Endothelial cell of umbilical vein (primary cell): ENCODE measurements around the gene USP28. TPM values are rescaled to one million over a fixed set of nuclear protein-coding genes. Genes with fewer than 3 reads are reported as not detected.
"Not testable (repeated sequence)": the region's sequence is repeated elsewhere in the genome, so short reads cannot be mapped to it uniquely, and the experiment has no call there.

ENCODE experiments used
- BruUV-seq: library from RNA; stranded (reverse); fragments of 400-500 nt; replicated peaks from 2 replicates; lab custom pipeline; 2021; lab: Mats Ljungman, UMichigan
- CTCF ChIA-PET: fragments of 300-600, 350-600 bp; sonication (Branson Sonifier 250); formaldehyde crosslinking; loops from one replicate; lab custom pipeline; 2021; ENCODE audit warnings: antibody characterized with exemption, inconsistent platforms; lab: Charles Lee
- POLR2A ChIA-PET: fragments of 300-600, 350-600 bp; sonication (Branson Sonifier 250); formaldehyde crosslinking; loops from one replicate; lab custom pipeline; 2021; ENCODE audit warnings: antibody characterized with exemption, inconsistent platforms; lab: Charles Lee
- DNase-seq: peaks from one replicate; pipeline ENCODE4 v3.0.0-alpha.2; 2011; ENCODE audit warnings: low read depth, low spot score
- FAIRE-seq: peaks from 2 replicates; lab custom pipeline; 2011; peaks lifted over from hg19 to GRCh38; lab: Jason Lieb, UNC
- H2AFZ ChIP-seq: 2 replicates; pipeline ENCODE4 v1.6.0; 2012; ENCODE audit warnings: low read depth, low read length, control low read depth, inconsistent platforms
- H3K27ac ChIP-seq: 2 replicates; pipeline ENCODE4 v1.5.1; 2011; ENCODE audit warnings: low read depth, mild to moderate bottlenecking, control low read depth, low read length, moderate library complexity; ENCODE audit not compliant: insufficient read depth
- H3K27me3 ChIP-seq, 2 experiments: 2 replicates each; pipeline versions ENCODE4 v1.6.0 to v1.6.1; 2011; ENCODE audit warnings: low read length in 2 of 2, mixed read lengths in 1 of 2; ENCODE audit not compliant: control insufficient read depth in 2 of 2, insufficient read depth in 2 of 2
- H3K36me3 ChIP-seq, 2 experiments: 2 replicates in 1 of 2; 3 replicates in 1 of 2; pipeline ENCODE4 v1.5.1; 2011; ENCODE audit warnings: low read length in 2 of 2, mild to moderate bottlenecking in 1 of 2, moderate library complexity in 1 of 2; ENCODE audit not compliant: control insufficient read depth in 2 of 2, insufficient read depth in 2 of 2; ENCODE audit errors: extremely low read depth in 1 of 2
- H3K4me1 ChIP-seq: 3 replicates; pipeline ENCODE4 v1.5.1; 2011; ENCODE audit warnings: mild to moderate bottlenecking, low read length; ENCODE audit not compliant: control insufficient read depth, insufficient read depth; ENCODE audit errors: extremely low read depth
- H3K4me2 ChIP-seq: 2 replicates; pipeline ENCODE4 v1.6.1; 2011; ENCODE audit warnings: low read length, control low read depth, mixed read lengths; ENCODE audit not compliant: insufficient read depth
- H3K4me3 ChIP-seq, 3 experiments: fragments of 200-600 bp in 1 of 3; sonication (generic), shearing (Covaris generic) in 1 of 3; replicated peaks in 1 of 3; 2 replicates each; pipeline ENCODE4 v1.5.1; 2011 to 2016; ENCODE audit warnings: control low read depth in 3 of 3, low read length in 3 of 3, mild to moderate bottlenecking in 2 of 3, inconsistent platforms in 1 of 3, low read depth in 1 of 3, moderate library complexity in 1 of 3; ENCODE audit not compliant: insufficient read depth in 1 of 3
- H3K79me2 ChIP-seq: 2 replicates; pipeline ENCODE4 v1.6.0; 2012; ENCODE audit warnings: low read length, inconsistent platforms; ENCODE audit not compliant: control insufficient read depth, insufficient read depth
- H3K9ac ChIP-seq: replicated peaks from 2 replicates; pipeline ENCODE3; 2011; ENCODE audit warnings: low read length, control low read depth; ENCODE audit not compliant: insufficient read depth; ENCODE audit errors: extremely low read depth
- H3K9me1 ChIP-seq: replicated peaks from 3 replicates; pipeline ENCODE4 v1.6.0; 2011; ENCODE audit warnings: mild to moderate bottlenecking, low read length; ENCODE audit not compliant: control insufficient read depth, insufficient read depth; ENCODE audit errors: extremely low read depth
- H3K9me3 ChIP-seq: replicated peaks from 2 replicates; pipeline ENCODE4 v1.5.1; 2012; ENCODE audit warnings: low read length, inconsistent platforms; ENCODE audit not compliant: control insufficient read depth, insufficient read depth
- H4K20me1 ChIP-seq: replicated peaks from 2 replicates; pipeline ENCODE3; 2011; ENCODE audit warnings: mild to moderate bottlenecking, low read length; ENCODE audit not compliant: control insufficient read depth, insufficient read depth; ENCODE audit errors: extremely low read depth
- EZH2 ChIP-seq: IDR thresholded peaks from 2 replicates; pipeline ENCODE4 v1.6.1; 2012; ENCODE audit warnings: borderline replicate concordance, low read depth, mild to moderate bottlenecking, moderate library complexity, low read length, inconsistent platforms; ENCODE audit not compliant: severe bottlenecking
- JUN ChIP-seq: IDR thresholded peaks from 2 replicates; pipeline ENCODE4 v1.6.1; 2011; ENCODE audit warnings: borderline replicate concordance, low read depth; ENCODE audit not compliant: insufficient read length, insufficient read depth
- MAX ChIP-seq: IDR thresholded peaks from 2 replicates; pipeline ENCODE4 v1.6.1; 2011; ENCODE audit not compliant: insufficient read depth, insufficient read length
- dilution Hi-C: fragments of 300-500 bp; cut with MboI; formaldehyde crosslinking; loops from one replicate; pipeline ENCODE4 v1.15.0; 2019; ENCODE audit warnings: low sequenced_read_pairs; ENCODE audit not compliant: extremely low pct_ligation_motif_present
- intact Hi-C: fragments of 100-400 bp; cut with micrococcal nuclease; formaldehyde crosslinking; loops from one replicate; pipeline ENCODE4 v1.10.0; 2022
- polyA plus RNA-seq, 4 experiments: library from polyadenylated mRNA; depleted of rRNA in 3 of 4; stranded (reverse) in 3 of 4; unstranded in 1 of 4; fragments of >200 nt; gene quantifications; 2 replicates each; pipeline versions ENCODE4 v1.2.1 to v1.2.3, GENCODE V29; 2011 to 2012; ENCODE audit warnings: missing spikeins in 1 of 4
- total RNA-seq: library from RNA; stranded (reverse); gene quantifications from 2 replicates; pipeline ENCODE4 v1.2.3, GENCODE V29; 2021

The USP28 gene
- total and polyA plus RNA-seq, 2 donors (not counting 3 experiments of a cell fraction or from before 2014, with no cell fraction given): 19.2 to 29.6 TPM

- Histone ChIP-seq H3K36me3 (no peaks in the 10 kb centered on the region), H2AFZ (no peak overlapping the region), H3K9ac (no peak overlapping the region), H3K9me1 (no peaks in the 10 kb centered on the region), H3K4me1 (no peaks in the 10 kb centered on the region), H3K27me3 (no peaks in the 10 kb centered on the region), H3K9me3 (no peaks in the 10 kb centered on the region), H3K4me3 (no peak overlapping the region), H4K20me1 (no peaks in the 10 kb centered on the region), H3K79me2 (no peaks in the 10 kb centered on the region), H3K4me2 (no peak overlapping the region), H3K27ac (no peak overlapping the region)
- no peak for DNase-seq
- no TSS peak for BruUV-seq
- TF ChIP-seq EZH2 (no peak), JUN (no peak), MAX (no peak)
- intact Hi-C loops: no loop called here
- dilution Hi-C loops: no loop called here
- CTCF ChIA-PET: interaction anchor here (0.7 kb wide), 1 partner anchor 118 kb away, joined by 3 read pairs; no protein-coding TSS in a partner anchor
- FAIRE-seq: no peak
- POLR2A ChIA-PET: no interaction called here
Measured at GRCh38 chr11:113923572-113923971, 48.2 kb upstream of the USP28 start.

- H3K4me3 ChIP-seq, H3K9me3 ChIP-seq, intact Hi-C loops, H3K36me3 ChIP-seq, FAIRE-seq, dilution Hi-C loops, BruUV-seq, H3K9ac ChIP-seq, H3K4me1 ChIP-seq, H3K27ac ChIP-seq, H4K20me1 ChIP-seq, H3K4me2 ChIP-seq, POLR2A ChIA-PET, DNase-seq, H3K9me1 ChIP-seq, H2AFZ ChIP-seq, H3K79me2 ChIP-seq: not testable (repeated sequence)
- peaks cover 8 to 19% of the 10 kb centered on the region in 2 experiments for H3K27me3 ChIP-seq
- CTCF ChIA-PET: interaction anchor here (6.9 kb wide), 1 partner anchor 350 kb away, joined by 55 read pairs; no protein-coding TSS in a partner anchor
Measured at GRCh38 chr11:113911491-113911890, 36.1 kb upstream of the USP28 start.
